Peyer's patch (tissue), 4 donors: Measurements from ENCODE around the gene DNASE2B.

Experiments
- CTCF ChIP-seq, 6 experiments: fragments of 450-650 bp in 4 of 6; fragments of 200-600 bp in 2 of 6; sonication (generic) in 1 of 6; IDR thresholded peaks; one replicate each; pipeline ENCODE4 v1.5.1; 2017 to 2019; ENCODE audit warnings: antibody characterized with exemption in 6 of 6, mild to moderate bottlenecking in 3 of 6, moderate library complexity in 1 of 6
- POLR2A ChIP-seq, 2 donors: fragments of 450-650 bp; IDR thresholded peaks; one replicate each; pipeline ENCODE4 v1.5.1; 2017; ENCODE audit warnings: antibody characterized with exemption in 2 of 2, mild to moderate bottlenecking in 2 of 2, moderate library complexity in 2 of 2

- no peak for TF ChIP-seq POLR2A (IDR thresholded peaks at IDR 0.05)
- TF ChIP-seq CTCF (IDR thresholded peaks at IDR 0.05) = no peak
These were observed 49.5 kb upstream of the DNASE2B start for GRCh38 chr1:84348759-84349158.
